Midbrain (tissue), 1 donor: ENCODE data around the gene PRR33.

ENCODE experiments used
- DNase-seq: peaks from one replicate; lab custom pipeline; 2025; lab: John Stamatoyannopoulos, UW

The PRR33 gene

GRCh38 chr11:1847006-1847735 lies 44.5 kb downstream of the PRR33 start:
- DNase-seq, result no peak

- no peak for DNase-seq
These were observed 45.2 kb downstream of the PRR33 start for GRCh38 chr11:1846453-1846932.

GRCh38 chr11:1845561-1846452 lies 45.9 kb downstream of the PRR33 start:
- no peak for DNase-seq

GRCh38 chr11:1845095-1845429 lies 46.6 kb downstream of the PRR33 start:
- no peak for DNase-seq

GRCh38 chr11:1844221-1845094 lies 47.2 kb downstream of the PRR33 start:
- DNase-seq, result no peak

- no peak for DNase-seq
These were observed 47.9 kb downstream of the PRR33 start for GRCh38 chr11:1843796-1844195.

- no peak for DNase-seq
These were observed 48.6 kb downstream of the PRR33 start for GRCh38 chr11:1843098-1843473.

GRCh38 chr11:1842149-1843097 lies 49.3 kb downstream of the PRR33 start:
- no peak for DNase-seq

- no peak for DNase-seq
These were observed 50.1 kb downstream of the PRR33 start for GRCh38 chr11:1841511-1842148.

GRCh38 chr11:1840780-1841480 lies 50.8 kb downstream of the PRR33 start:
- no peak for DNase-seq

- peak; percentile 23 for DNase-seq
These were observed 51.5 kb downstream of the PRR33 start for GRCh38 chr11:1839924-1840779.

GRCh38 chr11:1839204-1839923 lies 52.3 kb downstream of the PRR33 start:
- no peak for DNase-seq

- no peak for DNase-seq
These were observed 53.1 kb downstream of the PRR33 start, which contains the start of gene TNNI2 for GRCh38 chr11:1838426-1839144. Gene TNNI2, plus strand, starts transcription at chr11:1838981. Its CDS starts 716 bp downstream, at chr11:1839697.
